Glutamatergic neuron (in vitro differentiated cells): ENCODE data around the gene SEMA3D. TPM values are rescaled to one million over a fixed set of nuclear protein-coding genes. Genes with fewer than 3 reads are reported as not detected.

Source experiments
- DNase-seq: peaks from one replicate; pipeline ENCODE4 v3.0.0; 2022
- H3K27ac Mint-ChIP-seq: one replicate; pipeline ENCODE4 v1.8.0; 2020; ENCODE audit warnings: mild to moderate bottlenecking, mixed read lengths, inconsistent platforms; ENCODE audit not compliant: unreplicated experiment
- H3K27me3 Mint-ChIP-seq: one replicate; pipeline ENCODE4 v1.8.0; 2020; ENCODE audit warnings: mild to moderate bottlenecking, moderate library complexity, mixed read lengths, inconsistent platforms; ENCODE audit not compliant: unreplicated experiment
- H3K36me3 Mint-ChIP-seq: one replicate; pipeline ENCODE4 v1.8.0; 2020; ENCODE audit warnings: mild to moderate bottlenecking, mixed read lengths, inconsistent platforms; ENCODE audit not compliant: unreplicated experiment
- H3K4me1 Mint-ChIP-seq: one replicate; pipeline ENCODE4 v1.8.0; 2020; ENCODE audit warnings: mild to moderate bottlenecking, low read depth, mixed read lengths, inconsistent platforms; ENCODE audit not compliant: unreplicated experiment
- H3K4me3 Mint-ChIP-seq: one replicate; pipeline ENCODE4 v1.8.0; 2020; ENCODE audit warnings: mild to moderate bottlenecking, mixed read lengths, inconsistent platforms; ENCODE audit not compliant: unreplicated experiment
- H3K9me3 Mint-ChIP-seq: one replicate; pipeline ENCODE4 v1.8.0; 2020; ENCODE audit warnings: mild to moderate bottlenecking, moderate library complexity, mixed read lengths, inconsistent platforms; ENCODE audit not compliant: unreplicated experiment
- CTCF ChIP-seq: fragments of 200-600 bp; sonication (generic); IDR thresholded peaks from one replicate; pipeline ENCODE4 v1.5.0; 2021; ENCODE audit not compliant: partially characterized antibody, unreplicated experiment
- total RNA-seq: library from RNA; stranded (reverse); fragmentation: NEBNext Ultra II Directional; extraction: Animal tissue kit (Norgen Biotek cat#: 25700); gene quantifications from one replicate; pipeline ENCODE4 v1.2.1, GENCODE V29; 2021; ENCODE audit not compliant: unreplicated experiment

The SEMA3D gene
- total RNA-seq, 1 donor from 2014 or later = 13.6 TPM

- peaks cover 2% of the 10 kb centered on the region for H3K9me3 Mint-ChIP-seq
Observed at GRCh38 chr7:85159003-85159402, 27.9 kb downstream of the SEMA3D start.

GRCh38 chr7:85156661-85157208 lies 30.1 kb downstream of the SEMA3D start:
- TF ChIP-seq CTCF = no peak
- peaks cover 2% of the 10 kb centered on the region for H3K9me3 Mint-ChIP-seq
- H3K4me3 Mint-ChIP-seq = no peak overlapping the region
- H3K27me3 Mint-ChIP-seq = no peaks in the 10 kb centered on the region
- H3K27ac Mint-ChIP-seq = no peak overlapping the region
- peaks cover 12% of the 10 kb centered on the region for H3K36me3 Mint-ChIP-seq
- H3K4me1 Mint-ChIP-seq = no peaks in the 10 kb centered on the region
- DNase-seq = no peak

More at GRCh38 chr7:85159003-85159402, 27.9 kb downstream of the SEMA3D start:
- no peak overlapping the region for H3K27ac Mint-ChIP-seq
- no peaks in the 10 kb centered on the region for H3K4me1 Mint-ChIP-seq
- no peak overlapping the region for H3K4me3 Mint-ChIP-seq
- DNase-seq = no peak
- H3K36me3 Mint-ChIP-seq = peaks cover 12% of the 10 kb centered on the region
- no peak for TF ChIP-seq CTCF
- H3K27me3 Mint-ChIP-seq = no peaks in the 10 kb centered on the region

GRCh38 chr7:85154282-85154937 lies 32.4 kb downstream of the SEMA3D start:
- no peak for TF ChIP-seq CTCF
- Mint-ChIP-seq H3K4me1 (no peaks in the 10 kb centered on the region), H3K36me3 (peaks cover 9% of the 10 kb centered on the region), H3K27ac (no peak overlapping the region), H3K9me3 (no peaks in the 10 kb centered on the region), H3K27me3 (no peaks in the 10 kb centered on the region), H3K4me3 (no peak overlapping the region)
- no peak for DNase-seq

- Mint-ChIP-seq H3K4me3 (no peak overlapping the region), H3K27ac (no peak overlapping the region), H3K9me3 (no peaks in the 10 kb centered on the region), H3K27me3 (no peaks in the 10 kb centered on the region), H3K36me3 (peaks cover 3% of the 10 kb centered on the region), H3K4me1 (no peaks in the 10 kb centered on the region)
- TF ChIP-seq CTCF = no peak
- no peak for DNase-seq
Observed at GRCh38 chr7:85153715-85154114, 33.1 kb downstream of the SEMA3D start.

GRCh38 chr7:85150624-85151023 lies 36.2 kb downstream of the SEMA3D start:
- Mint-ChIP-seq H3K4me3 (no peak overlapping the region), H3K4me1 (no peaks in the 10 kb centered on the region), H3K36me3 (no peaks in the 10 kb centered on the region), H3K27ac (no peak overlapping the region), H3K9me3 (no peaks in the 10 kb centered on the region), H3K27me3 (no peaks in the 10 kb centered on the region)
- no peak for DNase-seq
- no peak for TF ChIP-seq CTCF
